Left ventricle myocardium inferior (tissue), 1 donor: ENCODE data around the gene WBP4. TPM values are rescaled to one million over a fixed set of nuclear protein-coding genes. Genes with fewer than 3 reads are reported as not detected.
A peak's percentile ranks its signal among the peaks of the same experiment; 100 is the strongest.

Source experiments
- DNase-seq: peaks from one replicate; pipeline ENCODE4 v3.0.0-alpha.2; 2020
- H3K27ac ChIP-seq: fragments of 200-600 bp; replicated peaks from 2 replicates; pipeline ENCODE4 v1.8.0; 2021
- H3K27me3 ChIP-seq: fragments of 200-600 bp; 2 replicates; pipeline ENCODE4 v1.8.0; 2021; ENCODE audit warnings: low read depth
- H3K36me3 ChIP-seq: fragments of 200-600 bp; 2 replicates; pipeline ENCODE4 v1.8.0; 2021
- H3K4me1 ChIP-seq: fragments of 200-600 bp; 2 replicates; pipeline ENCODE4 v1.8.0; 2021
- H3K4me3 ChIP-seq: fragments of 200-600 bp; 2 replicates; pipeline ENCODE4 v1.8.0; 2021; ENCODE audit warnings: mild to moderate bottlenecking, moderate library complexity
- H3K9me3 ChIP-seq: fragments of 200-600 bp; replicated peaks from 2 replicates; pipeline ENCODE4 v1.8.0; 2021
- intact Hi-C: fragments of 100-400 bp; cut with micrococcal nuclease; formaldehyde crosslinking; loops from one replicate; pipeline ENCODE4 v1.11.0; 2022
- total RNA-seq: library from RNA; stranded (reverse); fragmentation: NEBNext Ultra II Directional; extraction: Animal tissue kit (Norgen Biotek cat#: 25700); gene quantifications from one replicate; pipeline ENCODE4 v1.2.1, GENCODE V29; 2021
- TF ChIP-seq, protein P1 (sequence below): fragments of 200-600 bp; IDR thresholded peaks from 2 replicates; pipeline ENCODE4 v1.8.0; 2021; ENCODE audit warnings: antibody characterized with exemption, mild to moderate bottlenecking, borderline replicate concordance
- donor health status: DM: no; HTN: yes; CAD: no; lungs with severe emphysema.

WBP4 gene
- total RNA-seq, 1 donor from 2014 or later: 22.6 TPM

DNA sequence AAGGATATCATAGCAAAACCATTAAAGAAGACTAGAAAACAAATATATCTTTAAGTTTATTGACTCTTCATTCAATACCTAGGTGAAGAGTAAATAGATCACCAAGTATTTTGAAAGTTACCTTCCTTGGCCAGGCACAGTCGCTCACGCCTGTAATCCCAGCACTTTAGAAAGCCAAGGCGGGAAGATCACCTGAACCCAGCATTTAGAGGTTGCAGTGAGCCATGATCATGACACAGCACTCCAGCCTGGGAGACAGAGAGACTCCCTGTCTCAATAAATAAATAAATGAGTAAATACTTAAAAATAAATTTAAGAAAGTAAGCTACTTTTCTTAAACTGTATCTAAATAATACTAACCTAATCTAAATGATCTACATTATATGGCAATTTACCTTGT lies 8.9 kb upstream of the WBP4 start:
- peaks cover 5% of the 10 kb centered on the region for H3K36me3 ChIP-seq
- H3K27ac ChIP-seq: peak overlapping the region; percentile 98
- H3K4me3 ChIP-seq: no peak overlapping the region
- TF ChIP-seq, protein P1, sequence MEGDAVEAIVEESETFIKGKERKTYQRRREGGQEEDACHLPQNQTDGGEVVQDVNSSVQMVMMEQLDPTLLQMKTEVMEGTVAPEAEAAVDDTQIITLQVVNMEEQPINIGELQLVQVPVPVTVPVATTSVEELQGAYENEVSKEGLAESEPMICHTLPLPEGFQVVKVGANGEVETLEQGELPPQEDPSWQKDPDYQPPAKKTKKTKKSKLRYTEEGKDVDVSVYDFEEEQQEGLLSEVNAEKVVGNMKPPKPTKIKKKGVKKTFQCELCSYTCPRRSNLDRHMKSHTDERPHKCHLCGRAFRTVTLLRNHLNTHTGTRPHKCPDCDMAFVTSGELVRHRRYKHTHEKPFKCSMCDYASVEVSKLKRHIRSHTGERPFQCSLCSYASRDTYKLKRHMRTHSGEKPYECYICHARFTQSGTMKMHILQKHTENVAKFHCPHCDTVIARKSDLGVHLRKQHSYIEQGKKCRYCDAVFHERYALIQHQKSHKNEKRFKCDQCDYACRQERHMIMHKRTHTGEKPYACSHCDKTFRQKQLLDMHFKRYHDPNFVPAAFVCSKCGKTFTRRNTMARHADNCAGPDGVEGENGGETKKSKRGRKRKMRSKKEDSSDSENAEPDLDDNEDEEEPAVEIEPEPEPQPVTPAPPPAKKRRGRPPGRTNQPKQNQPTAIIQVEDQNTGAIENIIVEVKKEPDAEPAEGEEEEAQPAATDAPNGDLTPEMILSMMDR: no peak
- no peaks in the 10 kb centered on the region for H3K9me3 ChIP-seq
- DNase-seq: no peak
- peaks cover 90% of the 10 kb centered on the region for H3K4me1 ChIP-seq
- intact Hi-C loops: no loop called here
- no peaks in the 10 kb centered on the region for H3K27me3 ChIP-seq

DNA sequence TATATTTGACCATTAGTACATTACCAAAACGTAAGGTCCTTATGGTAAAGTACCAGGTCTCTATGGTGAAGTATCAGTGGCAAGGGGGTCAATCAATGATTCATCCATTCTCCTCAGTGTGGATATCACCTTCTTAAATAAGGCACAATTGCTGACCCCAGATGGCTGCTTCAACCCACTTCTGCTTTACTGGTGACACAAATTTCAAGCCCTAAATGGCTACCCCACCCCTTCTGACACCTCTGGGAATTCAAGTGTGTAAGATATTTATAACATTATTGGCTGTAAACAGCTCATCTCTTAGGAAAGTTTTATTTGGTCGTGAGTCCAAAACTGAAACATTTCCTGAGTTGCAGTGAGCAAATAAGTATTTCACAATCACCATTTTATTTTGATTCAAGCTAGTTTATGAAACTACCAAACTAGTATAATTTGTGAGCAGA lies 7.9 kb upstream of the WBP4 start:
- Histone ChIP-seq H3K27me3 (no peaks in the 10 kb centered on the region), H3K27ac (peak overlapping the region; percentile 98), H3K4me1 (peaks cover 100% of the 10 kb centered on the region), H3K4me3 (peak overlapping the region; percentile 33), H3K9me3 (no peaks in the 10 kb centered on the region), H3K36me3 (no peaks in the 10 kb centered on the region)
- TF ChIP-seq, protein P1: no peak
- no peak for DNase-seq
- intact Hi-C loops: no loop called here

DNA sequence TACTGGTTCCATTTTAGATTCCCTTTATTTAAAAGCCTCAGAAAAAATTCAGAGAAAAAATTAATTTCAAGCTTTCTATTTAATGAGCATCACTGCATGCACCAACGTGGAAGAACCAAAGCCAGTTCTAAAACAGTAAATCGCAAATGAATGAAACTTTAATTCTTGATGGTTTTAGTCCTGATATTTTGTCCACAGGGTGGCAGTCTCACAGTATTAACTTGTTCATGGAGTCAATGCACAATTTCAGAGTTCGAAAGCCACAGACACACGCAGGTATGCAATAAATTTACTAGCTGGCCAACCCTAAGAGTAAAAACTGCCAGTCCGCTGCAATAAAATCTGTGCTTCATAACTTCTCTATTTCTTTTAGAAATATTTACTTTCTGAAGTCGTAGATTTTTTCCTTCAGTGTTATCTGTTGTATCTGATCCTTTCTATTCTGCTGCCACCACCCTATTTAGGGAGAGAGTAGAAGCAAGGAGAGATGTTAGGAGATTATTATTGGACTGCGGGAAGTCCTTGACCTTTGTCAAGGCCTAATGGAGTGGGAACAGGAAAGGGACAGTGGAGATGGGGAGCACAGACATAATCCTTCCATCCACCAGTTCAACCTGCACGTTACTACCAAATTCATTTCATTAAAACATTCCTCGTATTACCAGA lies 7.0 kb upstream of the WBP4 start:
- intact Hi-C loops: no loop called here
- no peak for DNase-seq
- peaks cover 100% of the 10 kb centered on the region for H3K4me1 ChIP-seq
- H3K9me3 ChIP-seq: no peaks in the 10 kb centered on the region
- H3K36me3 ChIP-seq: no peaks in the 10 kb centered on the region
- TF ChIP-seq, protein P1: peak; percentile 64
- no peaks in the 10 kb centered on the region for H3K27me3 ChIP-seq
- peak overlapping the region; percentile 33 for H3K4me3 ChIP-seq
- peak overlapping the region; percentile 98 for H3K27ac ChIP-seq

DNA sequence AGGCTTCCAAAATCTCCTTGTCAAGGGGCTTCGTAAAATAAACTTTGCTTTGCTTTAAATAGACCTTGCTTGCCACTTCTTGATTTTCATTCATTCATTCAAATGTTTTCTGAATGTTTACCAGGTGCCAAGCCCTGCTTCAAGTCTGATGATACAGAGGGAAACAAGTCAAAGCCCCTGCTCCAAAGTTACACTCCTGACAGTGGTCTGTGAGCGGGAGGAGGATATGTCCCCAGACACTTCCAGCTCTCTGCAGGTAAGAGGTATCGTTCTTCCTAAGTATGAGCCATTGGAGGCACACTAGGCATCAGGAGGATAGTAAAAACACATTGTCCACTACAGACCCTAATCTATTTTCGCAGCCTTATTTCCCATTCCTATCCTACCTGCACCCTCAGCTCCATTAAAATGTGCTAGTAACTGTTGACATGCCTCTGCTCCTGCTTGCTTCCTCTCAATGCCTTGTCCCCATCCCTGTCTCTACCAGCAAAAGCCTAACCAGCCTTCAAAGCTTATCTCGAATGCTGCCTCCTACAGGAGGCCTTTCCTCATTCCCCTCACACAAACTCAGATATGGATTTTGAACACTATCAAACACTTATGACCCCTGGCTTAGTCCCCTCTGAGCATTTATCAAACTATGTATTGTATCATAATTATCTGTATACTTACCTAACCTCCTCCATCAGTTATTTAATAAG lies 6.2 kb upstream of the WBP4 start:
- H3K4me3 ChIP-seq: peak overlapping the region; percentile 33
- no peaks in the 10 kb centered on the region for H3K36me3 ChIP-seq
- no peaks in the 10 kb centered on the region for H3K9me3 ChIP-seq
- H3K4me1 ChIP-seq: peaks cover 98% of the 10 kb centered on the region
- DNase-seq: no peak
- no peaks in the 10 kb centered on the region for H3K27me3 ChIP-seq
- peak overlapping the region; percentile 98 for H3K27ac ChIP-seq
- TF ChIP-seq, protein P1: no peak
- intact Hi-C loops: no loop called here

DNA sequence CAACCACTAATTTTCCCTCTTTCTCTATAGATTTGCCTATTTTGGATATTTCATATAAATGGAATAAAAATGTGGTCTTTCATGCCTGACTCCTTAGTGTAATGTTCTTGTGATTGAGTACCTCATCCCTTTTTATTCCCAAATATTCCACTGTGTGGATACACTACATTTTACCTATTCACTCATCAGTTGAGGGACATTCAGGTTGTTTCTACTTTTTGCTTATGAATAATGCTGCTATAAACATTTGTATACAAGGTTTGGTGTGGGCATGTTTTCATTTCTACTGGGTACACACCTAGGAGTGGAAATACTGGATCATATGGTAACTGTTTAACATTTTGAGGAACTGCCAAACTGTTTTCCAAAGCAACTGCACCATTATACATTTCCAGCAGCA lies 5.1 kb upstream of the WBP4 start:
- TF ChIP-seq, protein P1: no peak
- H3K27ac ChIP-seq: peak overlapping the region; percentile 98
- no peak for DNase-seq
- H3K27me3 ChIP-seq: no peaks in the 10 kb centered on the region
- no peaks in the 10 kb centered on the region for H3K36me3 ChIP-seq
- H3K4me1 ChIP-seq: peaks cover 97% of the 10 kb centered on the region
- intact Hi-C loops: no loop called here
- no peaks in the 10 kb centered on the region for H3K9me3 ChIP-seq
- H3K4me3 ChIP-seq: peak overlapping the region; percentile 79
